HuH-7 (cell line): ENCODE measurements around the gene NCF2.

Source experiments
- DNase-seq: peaks from one replicate; pipeline ENCODE4 v3.0.0; 2011; ENCODE audit warnings: low spot score

Gene NCF2

DNA sequence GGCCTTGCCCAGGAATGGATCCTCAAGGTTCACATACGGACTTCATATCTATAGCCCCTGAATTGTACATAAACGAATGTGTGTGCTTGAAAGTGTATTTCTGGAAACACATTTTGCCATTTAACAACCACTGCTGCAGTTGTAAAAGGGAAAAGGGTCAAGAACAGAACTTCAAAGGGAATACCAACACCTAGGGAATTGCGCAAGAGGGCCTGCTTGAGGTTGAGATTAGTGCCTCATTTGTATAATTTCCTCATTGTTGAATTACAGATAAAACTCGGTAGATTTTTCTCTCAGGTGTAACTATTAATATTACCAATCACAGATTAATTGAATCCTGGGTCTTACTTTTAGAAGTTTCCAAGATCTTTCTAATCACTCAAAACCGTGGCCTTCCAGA lies 6.1 kb downstream of the NCF2 start:
- DNase-seq: no peak

DNA sequence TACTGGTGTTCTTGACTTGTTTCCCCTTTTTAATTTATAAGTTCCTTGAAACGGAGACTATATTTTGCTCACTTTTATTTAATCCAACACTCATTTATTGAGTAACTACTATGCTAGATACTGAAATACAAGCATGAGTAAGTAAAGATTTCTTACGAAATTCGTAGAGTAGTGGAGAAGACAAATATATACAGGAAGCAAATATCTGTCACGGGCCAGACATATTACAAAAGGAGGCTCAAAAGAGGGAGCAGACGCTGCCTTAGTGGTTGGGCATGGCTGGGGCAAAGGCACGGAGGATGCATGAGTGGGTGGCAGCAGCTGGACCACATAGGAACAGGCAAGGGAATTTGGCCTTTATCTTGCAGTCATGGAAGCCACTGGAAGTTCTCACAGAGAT lies 6.8 kb downstream of the NCF2 start:
- DNase-seq: no peak

DNA sequence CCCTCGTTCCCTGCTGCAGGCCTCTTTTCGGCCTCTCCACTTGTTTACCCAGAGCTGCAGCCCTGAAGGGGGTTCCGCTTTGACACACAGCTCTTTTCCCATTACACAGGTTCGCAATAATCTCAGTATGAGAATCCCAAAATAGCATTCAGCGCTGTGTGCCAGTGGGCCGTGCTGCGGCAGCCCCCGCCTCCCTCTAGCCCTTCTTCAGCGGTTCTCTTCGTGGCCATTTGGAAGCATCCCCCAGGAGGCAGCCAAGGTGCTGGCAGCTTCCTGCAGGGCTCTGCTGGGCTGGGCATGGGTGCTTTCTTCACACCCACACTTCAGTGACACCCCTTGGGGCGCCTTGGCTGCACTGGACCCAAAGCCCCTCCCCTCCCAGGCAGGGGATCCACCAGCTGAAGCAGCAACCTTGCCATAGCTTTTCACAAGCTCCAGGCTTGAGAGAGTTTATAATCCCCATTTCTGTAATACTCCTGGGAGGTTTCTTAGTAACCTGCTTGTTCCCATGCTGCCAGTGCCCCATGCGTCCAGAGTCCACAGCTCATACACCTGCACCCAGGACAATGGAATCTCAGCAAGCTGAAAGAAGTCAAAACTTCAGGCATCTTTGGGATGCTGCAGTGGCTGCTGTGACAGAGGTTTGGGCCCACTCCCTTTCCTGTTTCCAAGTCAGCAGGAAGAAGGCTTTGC lies 8.1 kb downstream of the NCF2 start:
- DNase-seq: no peak

DNA sequence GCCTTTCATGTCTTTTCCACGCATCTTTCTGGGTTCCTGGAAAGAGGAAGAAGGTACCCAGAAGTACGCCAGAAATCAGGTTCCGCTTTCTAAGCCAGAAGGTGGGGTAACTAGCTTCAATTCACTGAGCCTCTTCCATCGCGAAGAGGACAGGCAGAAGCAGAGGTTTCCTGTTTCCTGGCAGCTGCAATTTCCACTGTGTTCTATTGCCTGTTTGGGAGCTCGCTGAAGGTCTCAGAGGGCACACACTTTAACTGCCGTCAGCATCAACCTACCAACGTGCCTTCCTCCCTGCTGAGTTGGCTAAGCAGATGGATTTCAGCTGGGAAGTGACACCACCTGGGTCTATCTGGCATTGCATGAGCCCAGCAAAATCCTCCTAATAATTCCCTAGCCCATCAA lies 10.0 kb downstream of the NCF2 start:
- no peak for DNase-seq

DNA sequence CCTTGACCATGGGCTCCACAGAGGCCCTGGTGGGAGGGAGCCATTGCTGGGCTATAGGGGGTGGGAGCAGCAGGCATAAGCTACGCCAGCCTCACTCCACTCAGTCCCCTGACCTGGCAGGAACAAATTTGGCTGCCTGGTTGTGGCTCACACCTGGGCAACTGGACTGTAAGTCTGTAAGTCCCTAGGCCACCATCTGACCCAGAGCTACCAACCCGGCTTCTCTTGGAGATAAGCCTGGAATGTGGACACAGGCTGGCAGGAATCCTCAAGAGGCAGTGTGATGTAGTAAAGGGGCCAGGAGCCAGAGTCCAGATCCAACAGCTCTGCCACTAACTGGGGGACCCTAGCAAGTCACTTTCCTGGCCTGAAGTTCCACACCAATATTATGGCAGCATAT lies 11.4 kb downstream of the NCF2 start:
- no peak for DNase-seq

DNA sequence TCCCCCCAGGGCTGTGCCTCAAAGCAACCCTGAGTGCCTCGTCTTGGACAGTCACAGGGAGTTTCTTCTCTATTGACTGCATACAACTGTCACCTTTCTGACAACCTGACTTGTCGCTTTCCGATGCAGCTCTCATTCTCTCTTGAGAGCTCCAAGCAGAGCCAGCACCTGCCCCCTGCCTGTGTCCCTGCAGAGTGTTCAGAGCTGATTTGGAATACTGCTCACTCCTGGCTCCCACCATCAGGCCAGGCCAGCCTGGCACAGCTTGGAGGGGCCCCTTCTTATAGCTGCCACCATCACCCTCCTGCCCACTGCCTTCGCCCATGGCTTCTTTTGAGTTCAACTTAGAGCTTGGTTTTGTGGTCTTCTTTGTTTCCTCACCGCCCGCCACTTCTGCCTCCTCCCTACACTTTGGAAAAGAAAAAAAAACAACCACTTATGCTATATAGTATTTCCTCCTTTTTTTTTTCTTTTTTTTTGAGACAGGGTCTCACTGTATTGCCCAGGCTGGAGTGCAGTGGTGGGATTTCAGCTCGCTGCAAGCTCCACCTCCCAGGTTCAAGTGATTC lies 12.3 kb downstream of the NCF2 start:
- no peak for DNase-seq

DNA sequence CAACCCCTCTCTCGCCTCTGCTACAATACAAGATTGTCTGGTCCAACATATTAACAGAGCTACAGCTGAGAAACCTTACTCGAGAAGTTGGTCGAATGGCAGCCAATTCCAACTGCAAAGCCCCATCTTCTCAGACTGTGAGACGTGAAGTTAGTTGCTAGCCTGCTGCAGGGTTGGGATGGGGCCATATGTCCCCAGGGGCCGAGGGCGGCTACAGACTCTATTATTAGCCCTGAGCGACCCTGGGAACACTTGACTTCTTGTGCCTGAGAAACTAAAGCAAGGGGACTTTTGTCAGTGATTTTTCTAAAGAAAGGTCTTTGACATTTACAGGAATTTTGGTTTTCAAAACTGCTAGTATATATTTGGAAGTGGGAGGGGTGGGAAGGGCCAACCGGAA lies 13.7 kb downstream of the NCF2 start:
- DNase-seq: no peak

DNA sequence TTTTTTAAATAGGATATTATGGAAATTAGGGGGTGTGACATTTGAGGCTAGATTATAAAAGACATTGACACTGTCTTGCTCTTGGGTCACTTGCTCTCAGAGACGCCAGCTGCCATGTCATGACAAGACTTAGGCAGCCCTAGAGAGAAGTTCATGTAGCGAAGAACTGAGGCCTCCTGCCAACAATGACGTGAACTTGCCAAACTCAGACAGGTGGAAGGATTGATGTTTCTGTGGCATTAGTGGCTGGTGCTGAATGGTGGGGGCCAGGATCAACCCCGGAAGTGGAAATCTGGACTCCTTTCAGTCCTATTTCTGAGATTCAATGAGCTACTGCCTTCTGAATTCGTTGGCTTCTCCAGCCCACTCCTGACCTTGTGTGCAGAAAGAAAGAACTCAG lies 14.7 kb downstream of the NCF2 start:
- DNase-seq: no peak

DNA sequence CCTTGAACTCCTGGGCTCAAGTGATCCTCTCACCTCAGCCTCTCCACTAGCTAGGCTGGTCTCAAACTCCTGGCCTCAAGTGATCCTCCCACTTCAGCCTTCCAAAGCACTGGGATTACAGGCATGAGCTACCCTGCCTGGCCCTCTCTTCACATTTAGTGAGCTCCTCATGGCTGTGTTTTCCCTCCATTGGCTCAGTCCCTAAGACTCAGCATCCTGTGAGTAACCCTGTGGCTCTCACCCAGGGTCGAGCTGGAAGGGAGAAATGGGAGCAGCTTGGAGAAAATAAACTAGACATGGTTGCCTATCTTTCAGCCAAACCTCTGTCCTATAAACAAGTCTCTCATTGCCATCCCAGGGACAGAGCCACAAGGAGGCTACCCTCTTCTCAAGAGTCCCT lies 17.5 kb downstream of the NCF2 start:
- no peak for DNase-seq

DNA sequence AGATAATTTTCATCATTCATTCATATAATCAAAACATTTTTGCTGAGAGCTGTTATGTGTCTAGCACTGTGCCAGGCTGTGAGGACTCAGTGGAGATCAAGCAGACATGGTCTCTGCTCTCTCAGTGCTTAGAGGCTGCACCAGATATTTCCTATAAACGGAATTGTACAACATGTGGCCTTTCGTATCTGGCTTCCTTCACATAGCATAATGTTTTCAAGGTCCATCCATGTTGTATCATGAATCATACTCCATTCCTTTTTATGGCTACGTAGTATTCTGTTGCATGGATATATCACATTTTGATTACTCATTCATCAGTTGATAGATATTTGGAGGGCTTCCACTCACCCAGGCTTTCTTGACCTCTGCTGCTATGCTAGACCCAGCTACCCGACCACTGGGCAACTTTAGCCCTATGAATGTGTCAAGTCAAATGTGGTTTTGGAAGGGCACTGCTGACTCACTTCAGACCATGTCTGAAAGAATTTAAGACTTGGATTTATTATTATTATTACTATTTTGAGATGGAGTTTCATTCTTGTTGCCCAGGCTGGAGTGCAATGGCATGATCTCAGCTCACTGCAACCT lies 18.5 kb downstream of the NCF2 start:
- DNase-seq: no peak

DNA sequence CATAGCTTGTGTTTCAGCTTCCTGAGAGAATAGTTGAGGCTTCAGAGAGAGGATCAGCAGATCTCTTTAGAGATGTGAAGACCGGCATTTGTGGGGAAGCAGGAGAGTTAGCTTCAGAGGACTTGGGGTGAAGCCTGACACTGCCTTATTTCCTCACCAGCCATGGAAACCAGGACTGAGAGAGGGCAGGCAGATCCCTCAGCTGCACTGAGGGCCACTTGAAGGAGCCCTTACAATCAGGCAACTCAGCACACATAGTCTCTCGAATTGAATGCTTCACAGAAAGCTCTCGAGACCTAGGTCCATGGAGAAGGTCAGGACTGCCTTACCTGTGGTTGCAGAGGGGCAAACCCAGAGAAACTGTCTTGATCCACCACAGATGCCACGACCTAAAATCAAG lies 19.8 kb downstream of the NCF2 start:
- DNase-seq: no peak

DNA sequence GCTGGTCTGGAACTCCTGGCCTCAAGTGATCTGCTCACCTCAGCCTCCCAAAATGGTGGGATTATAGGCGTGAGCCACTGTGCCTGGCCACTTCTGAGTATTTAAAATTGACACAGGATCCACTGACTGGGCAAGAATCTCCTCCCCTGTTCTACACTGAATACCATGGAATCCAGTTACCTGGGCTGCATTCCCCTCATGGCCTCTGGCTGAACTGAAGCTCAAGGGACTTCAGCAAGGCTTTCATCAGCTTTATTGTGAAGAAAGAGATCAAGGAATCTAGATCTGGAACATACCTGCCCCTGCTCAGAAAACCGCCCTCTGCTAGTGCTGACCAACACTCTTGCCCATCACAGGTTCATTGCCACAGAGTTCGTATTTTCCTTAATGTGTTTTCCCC lies 20.5 kb downstream of the NCF2 start:
- DNase-seq: no peak

DNA sequence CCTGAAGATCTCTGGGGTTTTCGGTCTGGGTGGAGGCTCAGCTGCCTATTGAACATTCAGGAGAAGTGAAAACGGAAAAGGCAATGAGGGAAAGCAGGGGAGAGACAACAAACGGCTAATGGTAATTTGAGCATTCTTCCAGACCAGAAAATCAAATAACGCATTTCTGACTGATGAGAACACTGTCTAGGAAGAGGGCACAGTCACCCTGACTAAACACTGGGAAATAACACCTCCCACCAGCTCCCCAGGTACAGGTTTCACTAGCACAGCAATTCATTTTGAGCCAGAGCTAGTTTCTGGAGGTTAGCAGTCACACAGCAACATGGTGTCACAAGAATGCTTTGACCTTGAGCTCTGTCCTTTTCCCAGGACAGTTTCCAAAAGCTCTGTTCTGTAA lies 21.1 kb downstream of the NCF2 start:
- no peak for DNase-seq

DNA sequence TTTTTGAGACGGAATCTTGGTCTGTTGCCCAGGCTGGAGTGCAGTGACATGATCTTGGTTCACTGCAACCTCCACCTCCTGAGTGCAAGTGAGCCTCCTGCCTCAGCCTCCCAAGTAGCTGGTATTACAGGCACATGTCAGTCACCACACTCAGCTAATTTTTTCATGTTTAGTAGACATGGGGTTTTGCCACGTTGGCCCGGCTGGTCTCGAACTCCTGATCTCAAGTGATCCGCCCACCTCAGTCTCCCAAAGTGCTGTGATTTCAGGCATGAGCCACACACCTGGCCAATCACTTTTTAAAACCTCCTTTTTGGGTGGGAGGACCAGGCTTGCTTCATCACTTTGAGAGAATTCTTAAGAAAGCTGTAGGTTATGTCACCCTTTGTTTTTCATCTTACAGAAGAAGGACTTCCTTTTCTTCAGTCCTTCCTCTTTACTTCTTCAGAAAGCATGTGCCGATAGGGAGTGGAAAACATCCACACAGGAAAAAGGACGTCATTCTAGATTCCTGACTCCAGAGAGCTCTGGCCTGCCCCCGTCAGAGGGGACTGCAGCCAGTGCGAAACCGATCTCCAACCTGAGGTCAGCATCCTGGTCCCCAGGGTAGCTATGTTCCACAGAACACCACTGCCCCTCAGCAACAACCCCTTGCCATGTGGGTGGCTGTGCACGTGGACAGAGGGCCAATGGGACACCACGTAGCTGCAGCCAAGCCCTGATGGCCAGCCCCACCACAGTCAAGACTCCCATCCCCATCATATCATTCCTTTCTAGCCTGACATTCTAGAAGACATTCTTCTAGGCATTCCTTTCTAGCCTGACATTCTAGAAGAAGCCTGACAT lies 21.9 kb downstream of the NCF2 start:
- DNase-seq: no peak

DNA sequence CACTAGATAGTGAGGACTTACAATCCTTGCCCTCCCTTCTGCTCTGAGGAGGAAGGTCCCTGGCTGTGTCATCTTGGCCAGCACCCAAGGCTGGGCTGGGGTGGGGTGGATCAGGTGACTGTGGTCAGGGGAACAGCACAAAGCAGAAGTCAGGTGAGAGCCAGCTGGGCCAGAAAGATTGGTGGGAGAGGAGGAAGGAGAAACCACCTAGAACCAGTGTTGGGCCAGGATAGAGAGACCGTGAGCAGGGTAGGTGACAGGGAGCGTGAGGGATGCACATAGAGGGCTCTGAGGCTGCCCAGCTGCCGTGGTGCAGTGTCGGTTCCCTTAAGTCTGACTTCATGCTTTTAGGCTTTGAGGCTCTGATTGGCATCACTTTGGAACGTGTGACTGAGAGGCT lies 22.7 kb downstream of the NCF2 start:
- no peak for DNase-seq

DNA sequence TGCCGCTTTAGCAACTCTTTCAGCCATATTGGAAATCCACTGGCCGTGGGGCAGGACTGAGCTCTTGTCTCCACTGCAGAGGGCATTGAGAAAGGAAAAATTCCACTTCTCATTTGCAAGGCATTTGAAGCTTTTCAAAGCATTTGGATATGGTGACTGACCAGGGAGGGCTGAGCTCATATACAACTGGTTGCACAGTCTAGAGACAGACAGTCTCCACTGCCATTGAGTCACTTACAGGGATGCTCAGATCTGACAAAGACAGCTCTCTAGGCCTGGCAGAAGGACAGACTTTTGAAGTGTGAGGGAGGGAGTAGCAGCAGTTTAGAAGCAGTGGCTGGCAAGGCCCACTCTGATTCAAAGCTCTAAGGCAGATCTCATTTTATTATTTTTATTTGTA lies 24.2 kb downstream of the NCF2 start:
- no peak for DNase-seq

DNA sequence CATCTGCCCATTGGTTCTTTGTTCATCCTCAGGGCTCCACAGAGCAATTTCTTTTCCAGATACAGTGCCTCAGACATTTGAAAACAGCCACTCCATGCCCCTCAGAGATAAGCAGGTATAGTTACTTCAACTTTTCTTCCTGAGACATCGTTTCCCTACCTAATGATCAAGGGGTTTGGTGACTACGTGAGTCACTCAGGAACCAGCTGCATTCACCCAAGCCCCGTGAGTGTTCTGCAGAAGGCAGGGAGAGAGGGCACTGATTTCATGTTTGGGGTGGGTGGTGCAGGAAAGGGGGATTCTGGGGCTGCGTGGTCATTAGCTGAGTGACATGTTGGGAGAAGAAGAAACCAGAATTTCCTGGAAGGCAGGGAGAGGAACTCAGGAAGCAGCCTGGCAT lies 25.0 kb downstream of the NCF2 start:
- no peak for DNase-seq

DNA sequence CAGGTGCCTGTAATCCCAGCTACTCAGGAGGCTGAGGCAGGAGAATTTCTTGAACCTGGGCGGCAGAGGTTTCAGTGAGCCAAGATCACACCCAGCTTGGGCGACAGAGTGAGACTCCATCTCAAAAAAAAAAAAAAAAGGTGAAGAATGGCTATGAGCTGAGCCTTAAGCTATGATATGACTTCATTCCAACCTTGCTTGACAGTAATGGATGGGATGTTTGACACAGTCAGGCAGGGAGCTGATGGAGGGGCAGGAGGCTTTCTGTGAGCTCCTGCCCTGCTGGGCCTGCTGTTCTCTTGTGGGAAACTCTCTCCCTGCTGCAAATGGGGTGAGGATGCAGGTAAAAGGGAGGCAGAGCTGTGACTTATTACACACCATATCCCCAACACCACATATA lies 27.6 kb downstream of the NCF2 start:
- no peak for DNase-seq

DNA sequence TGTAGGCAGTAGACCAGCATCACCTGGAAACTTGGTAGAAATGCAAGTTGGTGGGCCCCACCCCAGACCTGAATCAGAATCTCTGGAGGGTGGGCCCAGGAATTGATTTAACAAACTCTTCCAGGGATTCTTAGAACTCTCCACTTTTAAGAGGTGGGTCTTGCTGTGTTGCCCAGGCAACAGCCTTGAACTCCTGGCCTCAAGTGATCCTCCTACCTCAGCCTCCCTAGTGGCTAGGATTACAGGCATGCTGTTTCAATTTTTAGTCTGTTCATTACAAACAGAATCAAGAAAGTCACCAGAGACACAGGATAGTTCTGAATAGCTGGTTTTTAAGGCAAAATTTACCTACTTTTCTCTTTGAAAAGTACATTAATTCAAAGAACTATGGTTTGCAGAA lies 31.2 kb downstream of the NCF2 start:
- DNase-seq: no peak

DNA sequence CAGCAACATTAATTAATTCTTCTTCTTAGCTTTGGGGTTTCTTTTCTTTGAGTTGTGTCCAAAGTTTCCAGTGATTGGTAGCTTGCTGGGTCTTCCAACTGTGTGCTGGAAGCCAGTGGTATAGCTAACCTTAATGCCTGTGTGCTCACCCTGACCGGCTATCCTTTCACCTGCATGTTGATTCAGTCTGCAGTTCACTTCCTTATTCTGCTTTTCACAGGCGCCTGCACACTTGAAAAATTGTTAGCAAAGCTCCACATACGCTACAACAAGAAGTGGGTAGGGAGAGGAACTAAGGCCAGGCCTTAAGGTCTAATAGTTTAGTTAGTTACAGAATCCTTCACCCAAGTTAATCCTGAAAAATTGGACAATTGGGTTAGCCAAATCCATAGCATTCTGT lies 35.7 kb downstream of the NCF2 start:
- DNase-seq: no peak

DNA sequence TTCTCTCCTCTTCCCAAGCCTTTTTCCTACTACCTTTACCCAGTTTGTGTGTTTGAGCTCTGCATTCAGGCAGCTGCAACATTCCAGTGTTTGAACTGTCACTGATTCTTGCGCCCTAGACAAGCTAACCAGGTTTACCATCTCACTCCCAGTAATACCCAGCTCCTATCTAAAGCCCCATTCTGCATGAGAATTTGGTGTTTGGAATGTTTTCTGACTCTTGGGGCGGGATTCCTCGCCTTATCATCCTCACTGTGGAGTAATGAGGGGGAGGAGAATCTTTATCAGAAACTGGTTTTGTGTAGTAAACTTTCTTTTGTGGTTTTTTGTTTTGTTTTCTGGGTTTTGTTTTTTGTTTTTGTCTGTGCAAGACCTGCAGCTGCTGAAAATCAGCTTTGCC lies 36.5 kb downstream of the NCF2 start:
- DNase-seq: no peak

DNA sequence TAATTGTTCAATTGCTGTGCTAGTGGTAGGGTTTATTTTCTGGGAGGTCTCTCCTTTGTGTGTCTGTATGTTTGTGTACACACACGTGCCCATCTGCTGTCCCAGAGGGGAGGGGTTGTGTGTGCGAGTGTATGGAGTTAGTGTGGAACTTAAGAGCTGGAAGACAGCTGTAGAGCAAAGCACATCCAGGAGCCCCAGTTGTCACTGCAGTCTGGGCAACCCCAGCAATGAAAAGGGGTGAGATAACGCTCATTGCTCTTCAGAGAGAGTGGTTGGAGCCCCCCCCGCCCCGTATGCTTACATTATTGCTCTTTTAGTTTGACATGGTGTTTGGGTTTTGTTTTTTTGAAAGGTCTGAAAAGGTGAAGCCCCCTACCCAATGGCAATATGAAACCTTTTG lies 36.9 kb downstream of the NCF2 start:
- DNase-seq: no peak

DNA sequence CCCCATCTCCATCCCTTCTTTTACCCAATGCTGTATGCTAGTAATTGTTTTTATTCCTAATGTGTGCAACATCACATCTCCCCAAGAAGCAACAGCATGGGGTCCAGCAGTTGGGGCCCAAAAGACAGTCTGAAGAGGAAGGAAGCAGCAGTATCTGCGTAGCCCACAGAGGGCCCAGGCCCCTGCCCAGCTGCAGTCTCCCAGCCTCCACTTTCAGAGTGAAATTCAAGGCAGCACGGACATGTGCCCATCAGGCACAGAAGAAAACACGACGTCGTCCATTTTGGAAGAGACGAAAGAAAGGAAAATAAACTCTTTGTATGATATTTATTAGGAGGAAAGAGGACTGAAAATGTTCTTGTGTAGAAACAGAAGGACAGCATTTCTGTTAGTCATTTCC lies 37.4 kb downstream of the NCF2 start:
- no peak for DNase-seq
